HG03354 (cell line): Measurements from ENCODE around the gene EHBP1L1.
A peak's percentile ranks its signal among the peaks of the same experiment; 100 is the strongest.

Experiments
- ATAC-seq: cut with Tn5 transposase; IDR thresholded peaks from one replicate; pipeline ENCODE4 v1.9.1; 2021; ENCODE audit warnings: mild to moderate bottlenecking; ENCODE audit not compliant: unreplicated experiment, poor library complexity, severe bottlenecking

Gene EHBP1L1

GRCh38 chr11:65545853-65546216 is 30.0 kb upstream of the EHBP1L1 start:
- no peak for ATAC-seq

GRCh38 chr11:65546217-65546958 is 29.5 kb upstream of the EHBP1L1 start:
- peak; percentile 76 for ATAC-seq

- no peak for ATAC-seq
Measured at GRCh38 chr11:65547446-65548125, 28.3 kb upstream of the EHBP1L1 start.

- no peak for ATAC-seq
Measured at GRCh38 chr11:65548395-65548794, 27.5 kb upstream of the EHBP1L1 start.

- ATAC-seq, result no peak
Measured at GRCh38 chr11:65549096-65549495, 26.8 kb upstream of the EHBP1L1 start.

- ATAC-seq, result no peak
Measured at GRCh38 chr11:65551572-65552387, 24.1 kb upstream of the EHBP1L1 start.

GRCh38 chr11:65552388-65552951 is 23.4 kb upstream of the EHBP1L1 start:
- ATAC-seq, result no peak

- no peak for ATAC-seq
Measured at GRCh38 chr11:65553301-65554001, 22.4 kb upstream of the EHBP1L1 start.

GRCh38 chr11:65554057-65554818 is 21.6 kb upstream of the EHBP1L1 start:
- ATAC-seq, result no peak

GRCh38 chr11:65554842-65555430 is 20.9 kb upstream of the EHBP1L1 start:
- ATAC-seq, result no peak

- no peak for ATAC-seq
Measured at GRCh38 chr11:65555693-65556231, 20.1 kb upstream of the EHBP1L1 start.

- ATAC-seq, result no peak
Measured at GRCh38 chr11:65556470-65557279, 19.2 kb upstream of the EHBP1L1 start.

GRCh38 chr11:65557280-65558001 is 18.4 kb upstream of the EHBP1L1 start:
- ATAC-seq, result no peak

GRCh38 chr11:65558002-65558929 is 17.6 kb upstream of the EHBP1L1 start, which contains the start of gene LTBP3:
Gene LTBP3, minus strand, starts transcription at chr11:65558359. Its CDS starts 400 bp downstream, at chr11:65557959.
- ATAC-seq, result no peak

- ATAC-seq, result no peak
Measured at GRCh38 chr11:65558930-65559509, 16.8 kb upstream of the EHBP1L1 start.
